GM12878 (cell line): ENCODE measurements around the gene EEPD1.

Experiments used
- BRCA1 ChIP-seq: IDR thresholded peaks from 2 replicates; pipeline ENCODE4 v1.6.1; 2011; ENCODE audit warnings: low read depth, low read length, improper control_type of control experiment
- CHD2 ChIP-seq: IDR thresholded peaks from 2 replicates; pipeline ENCODE4 v1.6.1; 2011; ENCODE audit warnings: low read depth, low read length, improper control_type of control experiment, borderline replicate concordance
- CREB1 ChIP-seq: IDR thresholded peaks from 2 replicates; pipeline ENCODE4 v1.6.1; 2012; ENCODE audit warnings: low read depth, mild to moderate bottlenecking, inconsistent platforms
- GABPA ChIP-seq: IDR thresholded peaks from 2 replicates; pipeline ENCODE4 v1.6.1; 2014; ENCODE audit warnings: antibody characterized with exemption, low read depth, mild to moderate bottlenecking, inconsistent platforms
- HDAC6 ChIP-seq: fragments of 200-600 bp; sonication (generic); IDR thresholded peaks from one replicate; pipeline ENCODE4 v1.8.0; 2017; ENCODE audit warnings: antibody characterized with exemption; ENCODE audit not compliant: unreplicated experiment
- NBN ChIP-seq: fragments of 450-650 bp; IDR thresholded peaks from 2 replicates; pipeline ENCODE4 v1.6.1; 2016
- SUPT20H ChIP-seq: IDR thresholded peaks from 2 replicates; pipeline ENCODE4 v1.6.1; 2011; ENCODE audit warnings: low read depth, mild to moderate bottlenecking, low read length, moderate library complexity, borderline replicate concordance; ENCODE audit not compliant: control insufficient read depth
- TF ChIP-seq, protein P1 (sequence below), 3 experiments: IDR thresholded peaks in 2 of 3; conservative IDR thresholded peaks in 1 of 3; 2 replicates each; pipeline ENCODE4 v1.5.1; 2011; ENCODE audit warnings: low read depth in 3 of 3, low read length in 3 of 3, mild to moderate bottlenecking in 3 of 3, control low read depth in 2 of 3, moderate library complexity in 2 of 3, inconsistent platforms in 1 of 3, mixed read lengths in 1 of 3; ENCODE audit not compliant: control insufficient read depth in 2 of 3, insufficient read depth in 1 of 3; ENCODE audit errors: extremely low read depth in 1 of 3
- TF ChIP-seq, protein P2 (sequence below): fragments of 150-350 bp; IDR thresholded peaks from 2 replicates; pipeline ENCODE4 v1.6.1; 2014; ENCODE audit warnings: mild to moderate bottlenecking, low read depth, low read length
- TF ChIP-seq, protein P3 (sequence below): IDR thresholded peaks from 2 replicates; pipeline ENCODE4 v1.6.1; 2012; ENCODE audit warnings: low read depth, low read length, improper control_type of control experiment
- TF ChIP-seq, protein P4 (sequence below): fragments of 450-650 bp; IDR thresholded peaks from 2 replicates; pipeline ENCODE4 v1.6.1; 2017; ENCODE audit warnings: mild to moderate bottlenecking, moderate library complexity
- TF ChIP-seq, protein P5 (sequence below): IDR thresholded peaks from 2 replicates; pipeline ENCODE4 v1.6.1; 2012; ENCODE audit warnings: low read depth, low read length, improper control_type of control experiment

DNA sequence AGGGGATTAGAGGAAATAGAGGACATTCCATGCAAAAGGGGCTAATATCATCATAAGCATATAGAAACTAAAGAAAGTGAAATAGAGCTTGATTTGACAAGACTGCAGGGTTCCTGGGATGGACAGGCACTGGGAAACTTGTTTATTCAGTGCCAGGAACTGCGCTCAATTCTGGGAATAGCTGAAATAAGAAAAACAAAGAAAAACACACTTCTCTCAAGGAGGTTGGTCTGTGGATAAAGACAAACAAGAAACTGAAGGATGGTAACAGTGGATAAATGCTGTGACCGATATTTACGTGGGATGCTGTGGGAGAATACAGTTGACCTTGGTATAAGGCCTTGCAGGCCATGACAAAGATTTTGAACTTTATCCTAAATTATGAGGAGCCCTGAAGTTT is 195.7 kb downstream of the EEPD1 start:
- TF ChIP-seq HDAC6 = no peak
- no peak for TF ChIP-seq CHD2
- TF ChIP-seq NBN = no peak
- TF ChIP-seq CREB1 = no peak
- TF ChIP-seq, protein P1, sequence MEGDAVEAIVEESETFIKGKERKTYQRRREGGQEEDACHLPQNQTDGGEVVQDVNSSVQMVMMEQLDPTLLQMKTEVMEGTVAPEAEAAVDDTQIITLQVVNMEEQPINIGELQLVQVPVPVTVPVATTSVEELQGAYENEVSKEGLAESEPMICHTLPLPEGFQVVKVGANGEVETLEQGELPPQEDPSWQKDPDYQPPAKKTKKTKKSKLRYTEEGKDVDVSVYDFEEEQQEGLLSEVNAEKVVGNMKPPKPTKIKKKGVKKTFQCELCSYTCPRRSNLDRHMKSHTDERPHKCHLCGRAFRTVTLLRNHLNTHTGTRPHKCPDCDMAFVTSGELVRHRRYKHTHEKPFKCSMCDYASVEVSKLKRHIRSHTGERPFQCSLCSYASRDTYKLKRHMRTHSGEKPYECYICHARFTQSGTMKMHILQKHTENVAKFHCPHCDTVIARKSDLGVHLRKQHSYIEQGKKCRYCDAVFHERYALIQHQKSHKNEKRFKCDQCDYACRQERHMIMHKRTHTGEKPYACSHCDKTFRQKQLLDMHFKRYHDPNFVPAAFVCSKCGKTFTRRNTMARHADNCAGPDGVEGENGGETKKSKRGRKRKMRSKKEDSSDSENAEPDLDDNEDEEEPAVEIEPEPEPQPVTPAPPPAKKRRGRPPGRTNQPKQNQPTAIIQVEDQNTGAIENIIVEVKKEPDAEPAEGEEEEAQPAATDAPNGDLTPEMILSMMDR (IDR thresholded peaks at IDR 0.05 in 2 of 3, conservative IDR thresholded peaks at IDR 0.05 in 1 of 3; ENCODE audit: control insufficient read depth in 2 of 3, extremely low read depth in 1 of 3, insufficient read depth in 1 of 3, low read depth in 3 of 3, low read length in 3 of 3) = no peak
- no peak for TF ChIP-seq BRCA1
- TF ChIP-seq, protein P2, sequence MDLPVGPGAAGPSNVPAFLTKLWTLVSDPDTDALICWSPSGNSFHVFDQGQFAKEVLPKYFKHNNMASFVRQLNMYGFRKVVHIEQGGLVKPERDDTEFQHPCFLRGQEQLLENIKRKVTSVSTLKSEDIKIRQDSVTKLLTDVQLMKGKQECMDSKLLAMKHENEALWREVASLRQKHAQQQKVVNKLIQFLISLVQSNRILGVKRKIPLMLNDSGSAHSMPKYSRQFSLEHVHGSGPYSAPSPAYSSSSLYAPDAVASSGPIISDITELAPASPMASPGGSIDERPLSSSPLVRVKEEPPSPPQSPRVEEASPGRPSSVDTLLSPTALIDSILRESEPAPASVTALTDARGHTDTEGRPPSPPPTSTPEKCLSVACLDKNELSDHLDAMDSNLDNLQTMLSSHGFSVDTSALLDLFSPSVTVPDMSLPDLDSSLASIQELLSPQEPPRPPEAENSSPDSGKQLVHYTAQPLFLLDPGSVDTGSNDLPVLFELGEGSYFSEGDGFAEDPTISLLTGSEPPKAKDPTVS = no peak
- no peak for TF ChIP-seq SUPT20H
- no peak for TF ChIP-seq GABPA
- TF ChIP-seq, protein P3, sequence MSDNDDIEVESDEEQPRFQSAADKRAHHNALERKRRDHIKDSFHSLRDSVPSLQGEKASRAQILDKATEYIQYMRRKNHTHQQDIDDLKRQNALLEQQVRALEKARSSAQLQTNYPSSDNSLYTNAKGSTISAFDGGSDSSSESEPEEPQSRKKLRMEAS = no peak
- TF ChIP-seq, protein P4, sequence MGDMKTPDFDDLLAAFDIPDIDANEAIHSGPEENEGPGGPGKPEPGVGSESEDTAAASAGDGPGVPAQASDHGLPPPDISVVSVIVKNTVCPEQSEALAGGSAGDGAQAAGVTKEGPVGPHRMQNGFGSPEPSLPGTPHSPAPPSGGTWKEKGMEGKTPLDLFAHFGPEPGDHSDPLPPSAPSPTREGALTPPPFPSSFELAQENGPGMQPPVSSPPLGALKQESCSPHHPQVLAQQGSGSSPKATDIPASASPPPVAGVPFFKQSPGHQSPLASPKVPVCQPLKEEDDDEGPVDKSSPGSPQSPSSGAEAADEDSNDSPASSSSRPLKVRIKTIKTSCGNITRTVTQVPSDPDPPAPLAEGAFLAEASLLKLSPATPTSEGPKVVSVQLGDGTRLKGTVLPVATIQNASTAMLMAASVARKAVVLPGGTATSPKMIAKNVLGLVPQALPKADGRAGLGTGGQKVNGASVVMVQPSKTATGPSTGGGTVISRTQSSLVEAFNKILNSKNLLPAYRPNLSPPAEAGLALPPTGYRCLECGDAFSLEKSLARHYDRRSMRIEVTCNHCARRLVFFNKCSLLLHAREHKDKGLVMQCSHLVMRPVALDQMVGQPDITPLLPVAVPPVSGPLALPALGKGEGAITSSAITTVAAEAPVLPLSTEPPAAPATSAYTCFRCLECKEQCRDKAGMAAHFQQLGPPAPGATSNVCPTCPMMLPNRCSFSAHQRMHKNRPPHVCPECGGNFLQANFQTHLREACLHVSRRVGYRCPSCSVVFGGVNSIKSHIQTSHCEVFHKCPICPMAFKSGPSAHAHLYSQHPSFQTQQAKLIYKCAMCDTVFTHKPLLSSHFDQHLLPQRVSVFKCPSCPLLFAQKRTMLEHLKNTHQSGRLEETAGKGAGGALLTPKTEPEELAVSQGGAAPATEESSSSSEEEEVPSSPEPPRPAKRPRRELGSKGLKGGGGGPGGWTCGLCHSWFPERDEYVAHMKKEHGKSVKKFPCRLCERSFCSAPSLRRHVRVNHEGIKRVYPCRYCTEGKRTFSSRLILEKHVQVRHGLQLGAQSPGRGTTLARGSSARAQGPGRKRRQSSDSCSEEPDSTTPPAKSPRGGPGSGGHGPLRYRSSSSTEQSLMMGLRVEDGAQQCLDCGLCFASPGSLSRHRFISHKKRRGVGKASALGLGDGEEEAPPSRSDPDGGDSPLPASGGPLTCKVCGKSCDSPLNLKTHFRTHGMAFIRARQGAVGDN = no peak
- TF ChIP-seq, protein P5, sequence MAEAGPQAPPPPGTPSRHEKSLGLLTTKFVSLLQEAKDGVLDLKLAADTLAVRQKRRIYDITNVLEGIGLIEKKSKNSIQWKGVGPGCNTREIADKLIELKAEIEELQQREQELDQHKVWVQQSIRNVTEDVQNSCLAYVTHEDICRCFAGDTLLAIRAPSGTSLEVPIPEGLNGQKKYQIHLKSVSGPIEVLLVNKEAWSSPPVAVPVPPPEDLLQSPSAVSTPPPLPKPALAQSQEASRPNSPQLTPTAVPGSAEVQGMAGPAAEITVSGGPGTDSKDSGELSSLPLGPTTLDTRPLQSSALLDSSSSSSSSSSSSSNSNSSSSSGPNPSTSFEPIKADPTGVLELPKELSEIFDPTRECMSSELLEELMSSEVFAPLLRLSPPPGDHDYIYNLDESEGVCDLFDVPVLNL = no peak
